Left renal cortex interstitium (tissue), 4 donors: Measurements from ENCODE around the gene CD8A. TPM values are rescaled to one million over a fixed set of nuclear protein-coding genes. Genes with fewer than 3 reads are reported as not detected.

Experiments used
- DNase-seq, 4 donors: peaks; one replicate each; pipeline ENCODE4 v3.0.0-alpha.2; 2013; ENCODE audit warnings: low read depth in 4 of 4, low spot score in 2 of 4, missing footprints in 1 of 4
- polyA plus RNA-seq, 4 donors: library from polyadenylated mRNA; unstranded; fragments of 120-200 nt; gene quantifications; one replicate each; pipeline ENCODE4 v1.2.1, GENCODE V29; 2013; ENCODE audit not compliant: insufficient read length in 4 of 4

CD8A gene
- polyA plus RNA-seq, 4 donors = 0.27 to 0.45 (median 0.29) TPM

- DNase-seq = no peak
These were observed 18.9 kb upstream of the CD8A start for GRCh38 chr2:86809481-86810121.

GRCh38 chr2:86808315-86809161 lies 17.8 kb upstream of the CD8A start:
- peak in 3 of 4 donors; percentile 65 to 86 (median 79) for DNase-seq

- DNase-seq = no peak
These were observed 17.0 kb upstream of the CD8A start for GRCh38 chr2:86807468-86808275.

GRCh38 chr2:86807133-86807467 lies 16.4 kb upstream of the CD8A start:
- no peak for DNase-seq

- DNase-seq = no peak
These were observed 15.5 kb upstream of the CD8A start for GRCh38 chr2:86806059-86806857.

- DNase-seq = no peak
These were observed 10.3 kb upstream of the CD8A start for GRCh38 chr2:86800856-86801567.

- no peak for DNase-seq
These were observed 4.1 kb upstream of the CD8A start for GRCh38 chr2:86794861-86795260.

- DNase-seq = no peak
These were observed 3.0 kb upstream of the CD8A start for GRCh38 chr2:86793752-86794151.

GRCh38 chr2:86791573-86791972 lies 860 bp upstream of the CD8A start:
- DNase-seq = no peak

- no peak for DNase-seq
These were observed 508 bp downstream of the CD8A start for GRCh38 chr2:86790134-86790675.

GRCh38 chr2:86789687-86790133 lies 1.0 kb downstream of the CD8A start:
- DNase-seq = no peak

- no peak for DNase-seq
These were observed 1.6 kb downstream of the CD8A start for GRCh38 chr2:86788881-86789686.

- DNase-seq = no peak
These were observed 2.5 kb downstream of the CD8A start for GRCh38 chr2:86788165-86788564.

- DNase-seq = no peak
These were observed 3.0 kb downstream of the CD8A start for GRCh38 chr2:86787736-86788135.

- no peak for DNase-seq
These were observed 4.6 kb downstream of the CD8A start for GRCh38 chr2:86786001-86786536.

- no peak for DNase-seq
These were observed 5.3 kb downstream of the CD8A start for GRCh38 chr2:86785456-86785855.

GRCh38 chr2:86783615-86784339 lies 6.9 kb downstream of the CD8A start:
- DNase-seq = no peak

- no peak for DNase-seq
These were observed 8.0 kb downstream of the CD8A start for GRCh38 chr2:86782748-86783147.
